Measurements from ENCODE around the gene CIC. TPM values are rescaled to one million over a fixed set of nuclear protein-coding genes. Genes with fewer than 3 reads are reported as not detected.

CIC gene
- total and polyA plus RNA-seq, 9 of the 15 experiments (the other 6 are each of a cell fraction or from before 2014, with no cell fraction given) = 0.07 to 44.7 (median 8.6) TPM

DNA sequence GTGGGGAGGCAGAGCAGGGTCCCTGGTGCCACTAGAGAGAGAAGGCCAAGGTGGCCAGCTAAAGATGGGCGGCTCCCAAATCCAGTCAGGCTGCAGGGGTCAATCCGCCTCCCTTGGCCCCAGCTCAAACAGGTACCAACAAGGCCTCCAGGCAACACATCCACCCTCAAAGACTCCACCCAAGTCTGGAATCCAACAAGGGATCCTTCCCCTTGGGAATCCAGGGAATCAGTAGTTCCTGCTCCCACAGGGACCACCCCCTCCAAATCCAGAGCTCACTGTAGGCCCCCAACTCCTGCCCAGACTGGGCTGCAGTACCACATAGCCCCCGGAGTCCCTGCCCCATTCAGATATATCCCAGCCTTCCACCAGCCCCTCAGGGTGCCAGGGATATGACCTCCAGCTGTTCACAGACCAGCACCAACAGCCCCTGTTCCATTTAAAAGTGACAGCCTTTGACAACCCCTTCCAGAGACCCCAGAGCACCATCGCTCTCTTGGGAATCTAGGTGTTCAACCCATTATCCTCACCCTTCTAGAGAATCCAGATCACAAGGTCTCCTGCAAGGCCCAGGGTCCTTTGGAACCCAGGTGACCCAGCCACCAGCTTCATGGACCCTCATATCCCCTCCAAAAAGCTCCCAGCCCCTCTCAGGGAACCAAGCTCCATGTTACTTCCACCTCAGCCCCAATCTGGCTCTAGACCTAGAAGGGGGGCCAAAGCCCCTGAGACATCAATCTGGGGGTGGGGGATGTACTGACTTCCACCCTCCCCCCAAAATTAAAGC, 17.3 kb upstream of the CIC start (continued):
- peak; percentile 21 for TF ChIP-seq ZBTB7A (IDR thresholded peaks at IDR 0.05; ENCODE audit: borderline replicate concordance, control insufficient read depth, low read depth, low read length)
- TF ChIP-seq E2F3 (CRISPR knock-in tag; IDR thresholded peaks at IDR 0.05) = no peak
- TF ChIP-seq ZC3H11A (IDR thresholded peaks at IDR 0.05; ENCODE audit: low read depth, low read length) = no peak
- TF ChIP-seq MTF1 (CRISPR knock-in tag; IDR thresholded peaks at IDR 0.05; ENCODE audit: borderline replicate concordance) = no peak

DNA sequence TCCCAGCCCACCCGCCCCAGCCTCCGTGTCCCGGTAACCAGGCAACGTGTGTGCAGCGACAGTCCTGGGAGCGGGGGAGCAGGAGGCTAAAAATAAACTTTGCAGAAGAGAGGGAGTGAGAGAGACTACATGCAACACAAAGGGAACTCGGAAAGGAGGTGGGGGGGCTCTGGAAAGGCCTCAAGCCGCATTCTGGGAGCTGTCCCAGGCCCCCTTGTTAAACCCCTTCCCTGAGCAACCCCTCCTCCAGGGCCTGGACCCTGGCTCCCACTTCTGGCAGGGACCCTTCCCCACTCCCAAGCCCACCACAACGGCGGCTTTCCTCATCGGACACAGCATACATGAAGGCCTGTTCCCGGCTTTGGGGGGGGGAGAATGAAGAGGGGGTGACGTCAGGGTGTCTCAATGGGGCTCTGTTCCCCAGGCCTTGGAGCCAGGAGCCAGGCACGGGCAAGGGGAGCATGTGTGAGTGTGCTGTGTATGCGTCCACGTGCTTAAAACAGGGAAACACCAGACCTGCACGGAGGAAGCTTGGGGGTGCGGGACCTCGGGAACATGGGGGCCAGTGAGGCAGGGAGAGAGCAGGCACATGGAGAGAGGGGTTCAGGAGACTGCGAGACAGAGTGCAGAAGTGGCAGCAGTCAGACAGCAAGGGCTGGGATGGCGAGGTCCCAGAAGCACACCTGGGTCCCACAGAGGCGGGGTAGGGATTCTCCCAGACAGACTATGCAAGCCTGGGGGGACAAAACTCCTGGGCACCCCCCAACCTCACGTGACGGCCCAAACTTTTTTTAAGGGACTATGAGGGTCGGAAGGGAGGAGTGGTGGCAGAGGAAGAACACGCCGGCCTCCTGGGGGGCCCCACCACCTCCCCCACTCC, 16.4 kb upstream of the CIC start:
- H3K4me3 ChIP-seq = peak overlapping the region; percentile 98
- 3% methylated on average over 27 of the region's 27 CpGs for WGBS (ENCODE audit: insufficient coverage, low coverage, missing lambda C conversion rate)
- peak overlapping the region; percentile 89 for H3K27ac ChIP-seq (ENCODE audit: extremely low read depth, low read depth, low read length)
- ChIA-PET CTCF (ENCODE audit: low intra/inter-chr PET ratio) (no interaction called here), POLR2A (interaction anchor here (2.3 kb wide), 1 partner anchor 10 kb away, joined by 9 read pairs; the partner anchor contains the start of gene GSK3A)
- DNase-seq (ENCODE audit: extremely low read depth in 1 of 4, low spot score in 3 of 4) (peak in 1 of 4 experiments; percentile 57), ATAC-seq (0 out of 3 replicates have a peak, but pooled peaks have one; percentile 1), FAIRE-seq (peak; percentile 67)
- H3K4me1 ChIP-seq (replicated peaks in 1 of 2; ENCODE audit: control insufficient read depth in 2 of 2, insufficient read depth in 2 of 2, low read length in 2 of 2) = peaks cover 19 to 76% of the 10 kb centered on the region in 2 experiments
- peaks cover 42% of the 10 kb centered on the region; the same call in 2 of the 3 replicates for H3K36me3 ChIP-seq (ENCODE audit: control insufficient read depth, insufficient read depth, low read length)
- no peaks in the 10 kb centered on the region for H3K27me3 ChIP-seq (ENCODE audit: control insufficient read depth in 2 of 2, insufficient read depth in 2 of 2, low read length in 2 of 2)
- peaks cover 7% of the 10 kb centered on the region for H3K9me1 ChIP-seq (ENCODE audit: control insufficient read depth, insufficient read depth, low read length)
- peaks cover 10% of the 10 kb centered on the region; the same call in 1 of the 2 replicates for H4K20me1 ChIP-seq (replicated peaks; ENCODE audit: control insufficient read depth, insufficient read depth, low read length)
- BruUV-seq (replicated peaks) = TSS peak; percentile 42
- H3K9ac ChIP-seq (ENCODE audit: insufficient read depth in 1 of 2, low read depth in 2 of 2, low read length in 2 of 2) = peak overlapping the region; percentile 83 to 93
- H2AFZ ChIP-seq (ENCODE audit: low read depth, low read length) = 0 out of 2 replicates have a peak overlapping the region, but pooled peaks have one; percentile 39
- H3K4me2 ChIP-seq (ENCODE audit: insufficient read depth, low read length) = peak overlapping the region; percentile 95
- no peaks in the 10 kb centered on the region for H3K9me3 ChIP-seq (replicated peaks; ENCODE audit: control insufficient read depth, insufficient read depth, low read depth, low read length)
- H3K79me2 ChIP-seq (ENCODE audit: control insufficient read depth, insufficient read depth, low read length) = peaks cover 52% of the 10 kb centered on the region
- intact Hi-C loops (cut with micrococcal nuclease) = no loop called here
- in situ Hi-C loops (cut with MboI) = no loop called here
- TF ChIP-seq LCOR (CRISPR knock-in tag; IDR thresholded peaks at IDR 0.05) = no peak
- peak in 1 of 2 experiments; percentile 49; a peak in 1 of 4 replicates for TF ChIP-seq FOXA3 (CRISPR knock-in tag; conservative IDR thresholded peaks at IDR 0.05 in 1 of 2, IDR thresholded peaks at IDR 0.05 in 1 of 2)
- no peak for TF ChIP-seq SIRT6 (IDR thresholded peaks at IDR 0.05; ENCODE audit: low read depth, low read length)
- TF ChIP-seq, protein P1, sequence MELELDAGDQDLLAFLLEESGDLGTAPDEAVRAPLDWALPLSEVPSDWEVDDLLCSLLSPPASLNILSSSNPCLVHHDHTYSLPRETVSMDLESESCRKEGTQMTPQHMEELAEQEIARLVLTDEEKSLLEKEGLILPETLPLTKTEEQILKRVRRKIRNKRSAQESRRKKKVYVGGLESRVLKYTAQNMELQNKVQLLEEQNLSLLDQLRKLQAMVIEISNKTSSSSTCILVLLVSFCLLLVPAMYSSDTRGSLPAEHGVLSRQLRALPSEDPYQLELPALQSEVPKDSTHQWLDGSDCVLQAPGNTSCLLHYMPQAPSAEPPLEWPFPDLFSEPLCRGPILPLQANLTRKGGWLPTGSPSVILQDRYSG (tag; conservative IDR thresholded peaks at IDR 0.05; ENCODE audit: low read depth) = no peak
- TF ChIP-seq, protein P2, sequence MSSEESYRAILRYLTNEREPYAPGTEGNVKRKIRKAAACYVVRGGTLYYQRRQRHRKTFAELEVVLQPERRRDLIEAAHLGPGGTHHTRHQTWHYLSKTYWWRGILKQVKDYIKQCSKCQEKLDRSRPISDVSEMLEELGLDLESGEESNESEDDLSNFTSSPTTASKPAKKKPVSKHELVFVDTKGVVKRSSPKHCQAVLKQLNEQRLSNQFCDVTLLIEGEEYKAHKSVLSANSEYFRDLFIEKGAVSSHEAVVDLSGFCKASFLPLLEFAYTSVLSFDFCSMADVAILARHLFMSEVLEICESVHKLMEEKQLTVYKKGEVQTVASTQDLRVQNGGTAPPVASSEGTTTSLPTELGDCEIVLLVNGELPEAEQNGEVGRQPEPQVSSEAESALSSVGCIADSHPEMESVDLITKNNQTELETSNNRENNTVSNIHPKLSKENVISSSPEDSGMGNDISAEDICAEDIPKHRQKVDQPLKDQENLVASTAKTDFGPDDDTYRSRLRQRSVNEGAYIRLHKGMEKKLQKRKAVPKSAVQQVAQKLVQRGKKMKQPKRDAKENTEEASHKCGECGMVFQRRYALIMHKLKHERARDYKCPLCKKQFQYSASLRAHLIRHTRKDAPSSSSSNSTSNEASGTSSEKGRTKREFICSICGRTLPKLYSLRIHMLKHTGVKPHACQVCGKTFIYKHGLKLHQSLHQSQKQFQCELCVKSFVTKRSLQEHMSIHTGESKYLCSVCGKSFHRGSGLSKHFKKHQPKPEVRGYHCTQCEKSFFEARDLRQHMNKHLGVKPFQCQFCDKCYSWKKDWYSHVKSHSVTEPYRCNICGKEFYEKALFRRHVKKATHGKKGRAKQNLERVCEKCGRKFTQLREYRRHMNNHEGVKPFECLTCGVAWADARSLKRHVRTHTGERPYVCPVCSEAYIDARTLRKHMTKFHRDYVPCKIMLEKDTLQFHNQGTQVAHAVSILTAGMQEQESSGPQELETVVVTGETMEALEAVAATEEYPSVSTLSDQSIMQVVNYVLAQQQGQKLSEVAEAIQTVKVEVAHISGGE (CRISPR knock-in tag; IDR thresholded peaks at IDR 0.05) = no peak
- TF ChIP-seq, protein P3, sequence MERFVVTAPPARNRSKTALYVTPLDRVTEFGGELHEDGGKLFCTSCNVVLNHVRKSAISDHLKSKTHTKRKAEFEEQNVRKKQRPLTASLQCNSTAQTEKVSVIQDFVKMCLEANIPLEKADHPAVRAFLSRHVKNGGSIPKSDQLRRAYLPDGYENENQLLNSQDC (CRISPR knock-in tag; IDR thresholded peaks at IDR 0.05) = no peak
